ENCODE results near the gene CDK4.
A peak's percentile ranks its signal among the peaks of the same experiment; 100 is the strongest.

CDK4 gene

GRCh38 chr12:57746025-57746424 is 6.1 kb downstream of the CDK4 start:
- Histone ChIP-seq H3K27ac (replicated peaks) (no peak overlapping the region), H3K4me3 (replicated peaks; ENCODE audit: insufficient read depth, low read length) (peak overlapping the region; percentile 54), H3K27me3 (ENCODE audit: insufficient read depth, poor library complexity, severe bottlenecking) (no peaks in the 10 kb centered on the region)
- DNase-seq (ENCODE audit: low read depth in 1 of 2, low spot score in 1 of 2), result no peak
- TF ChIP-seq CTCF (IDR thresholded peaks at IDR 0.05; ENCODE audit: insufficient read depth, low read length) (no peak), GABPA (IDR thresholded peaks at IDR 0.05; ENCODE audit: low read depth) (no peak), SPI1 (IDR thresholded peaks at IDR 0.05; ENCODE audit: borderline replicate concordance, low read depth) (no peak), POLR2AphosphoS5 (IDR thresholded peaks at IDR 0.05; ENCODE audit: low read depth) (no peak), REST (IDR thresholded peaks at IDR 0.05; ENCODE audit: insufficient replicate concordance, low read depth) (no peak)

GRCh38 chr12:57745485-57745881 is 6.6 kb downstream of the CDK4 start:
- peak overlapping the region; percentile 54 for H3K4me3 ChIP-seq (replicated peaks; ENCODE audit: insufficient read depth, low read length)
- H3K27me3 ChIP-seq (ENCODE audit: insufficient read depth, poor library complexity, severe bottlenecking), result no peaks in the 10 kb centered on the region
- DNase-seq (ENCODE audit: low read depth in 1 of 2, low spot score in 1 of 2), result no peak
- peak overlapping the region; percentile 84 for H3K27ac ChIP-seq (replicated peaks)
- TF ChIP-seq CTCF (IDR thresholded peaks at IDR 0.05; ENCODE audit: insufficient read depth, low read length), result no peak
- TF ChIP-seq GABPA (IDR thresholded peaks at IDR 0.05; ENCODE audit: low read depth), result no peak
- TF ChIP-seq REST (IDR thresholded peaks at IDR 0.05; ENCODE audit: insufficient replicate concordance, low read depth), result no peak
- peak; percentile 92 for TF ChIP-seq POLR2AphosphoS5 (IDR thresholded peaks at IDR 0.05; ENCODE audit: low read depth)

- H3K27me3 ChIP-seq (ENCODE audit: insufficient read depth, poor library complexity, severe bottlenecking), result no peaks in the 10 kb centered on the region
- H3K27ac ChIP-seq (replicated peaks), result peak within 1 kb of the TSS; percentile 84
- peak; percentile 90 to 99 for DNase-seq (ENCODE audit: low read depth in 1 of 2, low spot score in 1 of 2)
- peak within 1 kb of the TSS; percentile 54 for H3K4me3 ChIP-seq (replicated peaks; ENCODE audit: insufficient read depth, low read length)
- TF ChIP-seq GABPA (IDR thresholded peaks at IDR 0.05; ENCODE audit: low read depth) (peak; percentile 67), REST (IDR thresholded peaks at IDR 0.05; ENCODE audit: insufficient replicate concordance, low read depth) (no peak), SPI1 (IDR thresholded peaks at IDR 0.05; ENCODE audit: borderline replicate concordance, low read depth) (no peak), POLR2AphosphoS5 (IDR thresholded peaks at IDR 0.05; ENCODE audit: low read depth) (no peak), CTCF (IDR thresholded peaks at IDR 0.05; ENCODE audit: insufficient read depth, low read length) (no peak)
Observed at GRCh38 chr12:57744777-57745484, 7.2 kb downstream of the CDK4 start, which contains the start of gene TSPAN31. Gene TSPAN31 (plus strand): TSS chr12:57745039. CDS start chr12:57745155, 116 bp downstream.

All from HL-60 (cell line).